Measurements from ENCODE around the gene TF.
"Not testable (repeated sequence)": the region's sequence is repeated elsewhere in the genome, so short reads cannot be mapped to it uniquely, and the experiment has no call there.

Gene TF

DNA sequence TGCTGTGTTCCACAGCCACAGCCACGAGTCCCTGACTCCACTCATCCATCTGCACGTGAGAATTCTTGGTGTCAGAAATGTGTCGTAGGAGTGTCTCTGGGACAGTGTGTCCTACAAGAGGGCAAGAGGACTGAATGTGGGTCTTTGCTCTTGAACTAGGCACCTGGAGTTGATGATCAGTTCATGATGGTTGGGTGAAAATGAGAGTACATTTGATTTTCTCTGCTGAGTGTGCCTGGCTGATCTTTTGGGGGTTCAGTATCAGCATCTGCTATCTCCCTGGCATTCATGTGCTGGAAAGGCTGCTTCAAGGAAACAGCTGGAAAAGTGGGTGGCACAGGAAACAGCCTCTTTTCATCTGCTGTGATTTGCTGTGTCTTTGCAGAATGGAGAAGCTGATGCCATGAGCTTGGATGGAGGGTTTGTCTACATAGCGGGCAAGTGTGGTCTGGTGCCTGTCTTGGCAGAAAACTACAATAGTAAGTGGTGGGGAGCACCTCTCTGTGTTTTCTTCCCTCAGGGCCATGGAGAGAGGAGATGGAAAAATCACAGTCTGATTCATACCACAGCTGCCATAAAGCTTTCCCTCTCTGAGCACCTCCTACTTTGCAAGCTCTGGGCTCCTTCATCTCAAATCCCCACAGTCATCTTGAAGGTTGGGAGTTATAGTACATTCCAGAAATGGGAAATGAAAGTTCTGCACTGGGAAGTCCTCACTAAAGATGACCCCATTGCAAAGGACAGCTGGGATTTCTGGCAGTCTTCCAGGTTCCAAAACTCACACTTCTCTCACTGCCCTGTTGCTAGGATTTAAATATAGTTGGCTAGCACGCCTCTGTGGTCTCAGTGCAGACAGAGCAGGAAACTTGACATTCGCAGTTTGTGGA, 17.8 kb downstream of the TF start:
- no peak for DNase-seq (ENCODE audit: low read depth in 2 of 2)

DNA sequence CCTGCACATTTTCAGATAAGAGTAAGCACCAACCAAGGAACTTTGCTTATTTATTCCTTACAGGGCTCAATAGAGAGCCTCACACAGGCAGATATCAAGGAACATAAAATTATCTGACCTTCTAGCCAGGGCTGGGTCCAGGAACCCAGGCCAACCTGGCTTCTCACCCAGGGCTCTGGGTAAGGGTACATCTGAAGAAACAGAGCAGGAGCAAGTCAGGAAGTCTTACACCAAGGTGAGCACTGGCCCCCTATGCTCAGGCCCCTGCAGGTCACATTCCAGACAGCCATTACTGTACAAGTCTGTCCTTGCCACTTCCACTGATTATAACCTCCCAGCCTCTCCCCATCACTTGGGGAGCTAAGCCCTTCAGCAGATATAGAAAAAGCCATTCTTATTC, 19.1 kb downstream of the TF start:
- DNase-seq (ENCODE audit: low read depth in 2 of 2), result no peak

DNA sequence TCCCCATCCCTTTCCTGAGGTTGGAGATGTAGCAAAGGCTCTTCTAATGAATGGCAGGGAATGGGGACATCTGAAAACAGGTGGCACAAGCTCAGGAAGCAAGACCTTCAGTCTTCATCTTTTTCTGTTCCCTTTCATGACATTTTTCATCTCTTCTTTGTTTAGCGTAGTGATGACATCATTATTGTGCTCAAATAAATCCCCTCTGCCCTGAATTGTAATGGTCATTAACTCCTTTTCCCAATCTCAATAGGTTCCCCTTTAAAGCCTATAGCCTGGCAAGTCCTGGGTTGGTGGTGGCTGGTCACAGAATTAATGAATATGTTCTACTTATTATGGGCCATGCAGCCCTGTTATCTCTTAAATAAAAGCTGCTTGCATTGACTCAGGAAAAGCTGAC, 21.4 kb downstream of the TF start:
- DNase-seq (ENCODE audit: low read depth in 2 of 2), result no peak

DNA sequence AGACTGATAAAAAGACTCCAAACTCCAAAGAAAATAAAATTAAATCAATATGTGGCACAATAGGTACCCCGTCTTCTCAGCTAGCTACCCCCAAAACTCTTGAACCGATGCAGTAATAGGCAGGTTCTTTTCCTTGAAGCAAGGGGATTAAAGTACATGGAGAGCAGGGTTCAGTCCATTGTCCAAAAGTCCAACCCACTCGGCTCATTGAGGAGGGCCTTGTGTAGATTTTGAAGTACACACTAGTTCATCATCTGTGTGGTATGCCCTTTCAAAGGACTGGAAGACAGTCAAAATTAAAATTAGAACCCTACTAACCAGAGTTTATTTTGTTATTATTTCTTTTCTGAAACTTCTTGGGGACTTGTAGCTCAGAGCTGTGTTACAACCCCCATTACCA, 23.3 kb downstream of the TF start:
- no peak for DNase-seq (ENCODE audit: low read depth in 2 of 2)

DNA sequence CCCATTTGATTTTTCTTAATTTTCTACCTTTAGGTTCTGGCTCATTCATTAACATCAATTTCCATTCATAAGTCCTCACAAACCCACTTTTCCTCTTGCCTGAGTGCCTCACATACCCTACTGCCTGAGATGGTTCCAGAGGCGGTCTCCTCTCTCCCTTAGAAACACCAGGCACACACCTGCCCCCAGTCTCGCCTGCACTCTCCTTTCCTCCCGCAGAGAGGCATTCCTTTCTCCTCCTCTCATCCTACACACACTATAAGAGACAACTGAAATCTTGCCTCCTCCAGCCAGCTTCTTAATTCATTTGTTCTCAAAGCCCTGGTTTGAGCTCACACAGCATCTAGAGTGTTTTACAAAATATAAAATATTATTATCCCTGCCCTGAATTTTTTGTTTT, 27.5 kb downstream of the TF start:
- no peak for DNase-seq (ENCODE audit: low read depth in 2 of 2)

DNA sequence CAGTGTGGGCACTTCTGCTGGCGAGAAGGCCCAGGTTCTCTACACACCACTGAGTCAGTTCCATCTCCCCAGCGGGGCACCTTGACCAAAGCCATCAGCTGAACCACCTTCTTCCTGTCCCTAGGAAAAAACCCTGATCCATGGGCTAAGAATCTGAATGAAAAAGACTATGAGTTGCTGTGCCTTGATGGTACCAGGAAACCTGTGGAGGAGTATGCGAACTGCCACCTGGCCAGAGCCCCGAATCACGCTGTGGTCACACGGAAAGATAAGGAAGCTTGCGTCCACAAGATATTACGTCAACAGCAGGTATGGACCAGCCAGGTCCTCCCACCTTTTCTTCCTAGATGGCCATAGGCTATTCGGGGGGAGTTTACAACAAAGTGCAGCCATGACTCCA, 29.1 kb downstream of the TF start:
- no peak for DNase-seq (ENCODE audit: low read depth in 2 of 2)

DNA sequence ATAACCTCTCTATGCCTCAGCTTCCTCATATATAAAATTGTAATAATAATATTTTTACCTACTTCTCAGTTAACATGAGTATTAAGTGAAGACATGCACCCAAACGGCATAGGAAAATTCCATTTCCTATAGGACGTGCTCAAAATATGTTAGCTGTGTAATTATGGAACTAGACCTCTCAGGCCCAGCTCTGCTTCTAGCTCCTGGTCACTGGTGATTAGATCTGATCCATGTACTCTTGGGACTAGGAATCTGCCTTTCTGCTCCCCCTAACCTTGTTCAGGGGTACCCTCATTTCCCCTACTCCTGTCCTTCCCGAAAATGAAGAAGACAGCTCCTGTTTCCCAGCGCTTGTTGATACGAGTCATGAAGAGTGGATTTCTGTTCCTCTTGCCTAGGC, 29.6 kb downstream of the TF start:
- DNase-seq (ENCODE audit: low read depth in 2 of 2), result no peak

DNA sequence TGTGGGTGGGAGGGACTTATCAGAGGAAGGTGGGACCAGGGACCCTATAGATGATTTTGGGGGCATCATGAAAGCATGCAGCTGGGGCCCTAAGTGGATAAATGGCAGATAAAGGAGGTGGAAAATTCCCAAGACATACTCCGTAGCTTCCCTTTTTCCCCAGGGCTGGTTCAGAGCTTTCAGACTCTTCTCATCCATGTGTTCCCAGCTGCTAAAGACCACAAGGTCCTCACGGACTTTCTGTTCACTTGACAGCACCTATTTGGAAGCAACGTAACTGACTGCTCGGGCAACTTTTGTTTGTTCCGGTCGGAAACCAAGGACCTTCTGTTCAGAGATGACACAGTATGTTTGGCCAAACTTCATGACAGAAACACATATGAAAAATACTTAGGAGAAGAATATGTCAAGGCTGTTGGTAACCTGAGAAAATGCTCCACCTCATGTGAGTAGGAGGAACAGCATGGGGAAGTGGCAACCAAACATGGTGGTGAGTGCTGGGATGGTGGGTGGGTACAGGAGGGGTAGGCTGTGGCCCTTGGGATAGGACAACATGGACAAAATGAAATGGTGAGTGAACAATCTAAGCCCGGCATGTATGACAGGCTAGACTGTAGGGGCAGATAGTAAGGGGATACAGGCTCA, 30.7 kb downstream of the TF start:
- no peak for DNase-seq (ENCODE audit: low read depth in 2 of 2)

DNA sequence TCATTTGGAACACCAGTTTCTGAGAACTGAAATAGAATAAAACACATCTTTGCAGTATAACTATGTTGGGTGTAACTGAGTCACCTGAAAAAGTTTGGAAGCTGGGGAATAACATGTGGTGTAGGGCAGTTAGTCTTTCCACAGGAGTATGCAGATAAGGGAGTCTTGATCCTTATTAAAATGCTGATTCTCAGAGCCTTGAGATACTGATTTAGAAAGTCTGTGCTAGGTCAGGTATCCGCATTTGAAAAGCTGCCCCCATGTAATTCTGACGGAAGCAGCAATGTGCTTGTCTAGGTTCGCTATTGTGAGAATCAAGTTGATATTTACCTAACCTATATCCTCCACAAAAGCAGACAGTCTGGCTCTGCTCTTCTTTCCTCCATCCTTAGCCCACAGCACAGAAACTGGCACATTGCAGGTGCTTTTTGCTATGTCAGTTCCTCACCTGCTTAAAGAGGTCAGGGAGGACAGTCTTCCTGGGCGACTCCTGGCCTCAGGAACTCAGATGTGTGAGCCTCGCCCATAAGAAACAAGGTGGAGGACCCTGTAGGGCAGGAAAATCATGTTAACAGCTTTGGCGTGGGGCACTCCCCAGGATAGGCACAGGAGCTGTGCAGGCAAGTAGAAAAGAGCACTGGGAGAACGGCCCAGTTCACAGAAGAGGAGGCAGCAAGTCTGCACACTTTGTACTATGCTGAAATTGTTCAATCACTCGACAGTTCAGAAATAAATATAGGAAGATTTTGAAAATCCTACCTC, 31.8 kb downstream of the TF start:
- no peak for DNase-seq (ENCODE audit: low read depth in 2 of 2)

DNA sequence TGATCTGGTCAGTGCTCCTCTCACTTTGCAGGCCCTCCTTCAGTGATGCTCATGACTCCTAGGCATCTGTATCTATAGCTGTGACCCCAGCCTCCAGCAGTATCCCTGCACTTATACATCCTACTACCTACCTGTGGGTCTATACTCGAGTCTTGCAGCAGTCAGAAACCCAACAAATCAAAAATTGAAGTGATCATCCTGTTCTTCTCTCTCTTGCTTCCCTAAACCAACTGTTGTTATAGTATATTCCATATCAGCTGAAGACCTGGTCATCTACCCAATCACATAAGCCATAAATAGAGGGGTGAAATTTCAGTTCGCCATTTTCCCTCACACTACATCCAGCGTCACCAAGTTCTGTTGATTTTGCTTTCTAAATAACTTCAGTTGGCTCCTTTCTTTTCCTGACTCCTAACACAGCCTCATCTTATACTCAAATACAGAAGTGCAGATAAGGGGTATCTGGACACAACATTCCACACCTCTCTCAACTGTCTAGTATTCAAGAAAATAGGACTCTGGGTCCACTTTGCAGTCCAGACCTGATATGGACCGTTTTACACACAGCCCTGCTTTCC, 33.5 kb downstream of the TF start:
- no peak for DNase-seq (ENCODE audit: low read depth in 2 of 2)

DNA sequence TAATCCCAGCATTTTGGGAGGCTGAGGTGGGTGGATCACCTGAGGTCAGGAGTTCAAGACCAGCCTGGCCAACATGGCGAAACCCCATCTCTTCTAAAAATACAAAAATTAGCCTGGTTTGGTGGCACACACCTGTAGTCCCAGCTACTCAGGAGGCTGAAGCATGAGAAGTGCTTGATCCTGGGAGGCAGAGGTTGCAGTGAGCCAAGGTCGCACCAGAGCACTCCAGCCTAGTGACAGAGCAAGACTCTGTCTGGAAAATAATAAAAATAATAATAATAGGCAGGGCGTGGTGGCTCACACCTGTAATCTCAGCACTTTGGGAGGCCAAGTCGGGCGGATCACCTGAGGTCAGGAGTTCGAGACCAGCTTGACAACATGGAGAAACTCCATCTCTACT, 34.6 kb downstream of the TF start:
- DNase-seq (ENCODE audit: low read depth in 2 of 2), result not testable (repeated sequence)

DNA sequence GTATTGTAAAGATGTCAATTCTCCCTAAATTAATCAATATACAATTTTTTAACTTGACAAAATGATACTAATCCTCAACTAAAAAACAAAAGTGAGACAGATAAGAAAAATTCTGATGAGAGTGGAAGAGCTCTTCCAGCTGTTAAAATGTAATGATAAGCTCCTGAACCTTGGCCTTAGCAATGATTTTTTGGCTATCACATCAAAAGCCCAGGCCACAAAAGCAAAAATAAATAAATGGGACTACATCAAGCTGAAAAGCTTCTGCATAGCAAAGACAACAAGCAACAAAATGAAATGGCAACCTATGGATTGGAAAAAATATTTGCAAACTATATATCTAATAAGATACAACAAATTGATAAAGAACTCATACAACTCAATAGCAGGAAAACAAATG, 35.4 kb downstream of the TF start:
- no peak for DNase-seq (ENCODE audit: low read depth in 2 of 2)

DNA sequence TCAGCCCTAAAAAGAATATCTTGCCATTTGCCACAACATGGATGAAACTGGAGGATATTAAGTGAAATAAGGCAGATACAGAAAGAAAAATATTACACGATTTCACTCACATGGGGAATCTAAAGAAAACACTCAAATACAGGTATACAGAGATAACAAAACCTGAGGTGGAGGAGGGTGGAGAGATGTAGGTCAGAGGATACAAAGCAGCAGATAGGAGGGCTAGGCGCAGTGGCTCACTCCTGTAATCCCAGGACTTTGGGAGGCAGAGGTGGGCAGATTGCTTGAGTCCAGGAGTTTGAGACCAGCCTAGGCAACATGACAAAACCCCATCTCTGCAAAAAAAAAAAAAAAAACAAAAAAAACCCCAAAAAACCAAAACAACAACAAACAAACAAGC, 36.3 kb downstream of the TF start:
- DNase-seq (ENCODE audit: low read depth in 2 of 2), result no peak

DNA sequence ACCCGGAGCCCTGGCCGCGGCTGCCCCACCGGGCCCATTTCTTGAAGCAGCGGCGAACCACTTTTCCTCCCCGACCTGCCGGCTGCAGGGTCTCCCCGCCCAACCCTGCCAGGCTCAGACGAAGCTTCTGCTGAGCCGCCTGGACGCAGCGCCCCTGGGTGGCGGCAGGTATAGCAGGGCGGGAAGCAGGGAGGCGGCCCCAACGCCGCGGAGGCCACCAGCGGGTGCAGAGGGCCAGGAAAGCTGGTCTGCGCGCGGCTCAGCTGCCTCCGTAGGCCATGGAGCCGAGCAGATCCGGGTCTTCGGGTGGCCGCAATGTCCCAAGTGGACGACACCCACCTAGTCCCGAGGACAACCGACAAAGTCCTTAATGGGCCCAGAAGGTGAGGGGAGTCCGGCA, 37.6 kb downstream of the TF start:
- DNase-seq (ENCODE audit: low read depth in 2 of 2), result no peak

DNA sequence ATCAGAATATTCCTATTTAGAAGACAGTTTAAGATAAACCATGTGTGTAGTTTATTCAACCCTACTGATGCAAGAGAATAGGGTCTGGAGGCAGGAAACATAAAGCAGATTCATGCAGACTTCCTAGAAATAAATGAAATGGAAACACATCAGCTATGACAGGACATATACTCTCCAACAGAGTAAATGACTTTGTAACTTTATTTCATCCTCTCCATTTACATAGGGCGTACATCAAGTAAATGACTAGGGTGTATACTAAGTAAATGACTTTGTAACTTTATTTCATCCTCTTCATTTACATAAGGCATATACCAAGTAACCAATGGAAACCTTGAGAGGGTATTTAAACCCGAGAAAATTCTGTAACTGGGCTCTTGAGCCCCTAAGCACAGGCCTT, 41.8 kb downstream of the TF start:
- no peak for DNase-seq (ENCODE audit: low read depth in 2 of 2)

DNA sequence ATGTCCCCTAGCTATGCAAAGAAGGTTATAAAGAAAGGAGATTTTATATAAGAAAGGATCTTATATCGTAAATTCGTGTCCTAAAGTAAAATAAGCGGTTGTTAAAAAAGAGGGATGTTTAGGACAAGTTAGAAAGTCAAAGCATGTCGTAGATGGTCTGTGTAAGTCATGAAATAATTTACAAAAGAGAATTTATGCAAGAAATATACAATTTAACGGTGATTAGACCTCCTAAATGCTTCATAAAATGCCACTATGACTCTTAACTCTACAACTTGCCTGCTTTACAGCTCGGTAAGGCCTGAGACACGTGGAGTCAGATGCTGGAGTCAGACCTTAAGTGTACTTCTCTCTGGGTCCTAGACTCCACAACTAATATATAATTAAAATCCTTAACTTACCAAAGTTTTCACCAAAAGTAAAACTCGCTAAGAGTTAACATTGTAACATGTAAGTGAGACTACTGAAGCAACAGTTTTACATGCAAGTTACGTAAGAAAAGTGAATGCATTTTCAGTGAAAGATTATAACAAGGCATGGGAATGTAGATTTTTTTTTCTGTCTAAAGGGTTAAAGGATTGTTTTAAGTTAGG, 46.1 kb downstream of the TF start:
- no peak for DNase-seq (ENCODE audit: low read depth in 2 of 2)

DNA sequence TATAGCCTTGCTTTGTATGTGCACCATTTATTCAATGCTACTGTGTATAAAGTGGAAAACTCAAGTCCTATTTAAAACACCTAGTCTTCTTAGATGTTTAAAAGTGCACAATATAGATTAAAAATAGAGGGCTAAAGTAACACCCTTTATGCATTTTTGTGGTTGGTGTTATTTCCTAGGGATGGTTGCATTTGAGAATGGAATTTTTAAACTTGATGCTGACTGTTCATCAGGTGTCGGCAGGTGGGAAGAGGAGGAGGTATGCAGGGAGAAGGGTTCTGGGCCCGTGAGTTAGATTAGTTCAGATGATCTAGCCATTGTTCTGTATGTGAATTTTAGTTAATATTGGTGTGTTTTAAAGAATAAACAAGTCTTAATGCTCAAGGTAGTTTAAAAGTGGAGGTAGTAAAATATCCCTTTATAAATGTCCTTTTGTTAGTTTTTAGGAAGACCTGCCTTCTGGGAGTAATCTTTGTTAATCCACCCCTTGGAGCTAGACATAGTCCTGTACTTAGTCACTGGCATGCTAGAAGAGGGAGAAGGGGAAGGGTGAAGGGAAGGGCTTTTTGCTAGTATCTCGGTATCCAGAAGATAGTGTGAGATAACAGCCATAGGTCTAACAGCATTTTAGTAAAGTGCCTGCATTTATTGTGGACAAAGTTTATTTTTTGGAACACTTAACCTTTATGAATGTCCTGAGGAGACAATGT, 51.4 kb downstream of the TF start:
- no peak for DNase-seq (ENCODE audit: low read depth in 2 of 2)

DNA sequence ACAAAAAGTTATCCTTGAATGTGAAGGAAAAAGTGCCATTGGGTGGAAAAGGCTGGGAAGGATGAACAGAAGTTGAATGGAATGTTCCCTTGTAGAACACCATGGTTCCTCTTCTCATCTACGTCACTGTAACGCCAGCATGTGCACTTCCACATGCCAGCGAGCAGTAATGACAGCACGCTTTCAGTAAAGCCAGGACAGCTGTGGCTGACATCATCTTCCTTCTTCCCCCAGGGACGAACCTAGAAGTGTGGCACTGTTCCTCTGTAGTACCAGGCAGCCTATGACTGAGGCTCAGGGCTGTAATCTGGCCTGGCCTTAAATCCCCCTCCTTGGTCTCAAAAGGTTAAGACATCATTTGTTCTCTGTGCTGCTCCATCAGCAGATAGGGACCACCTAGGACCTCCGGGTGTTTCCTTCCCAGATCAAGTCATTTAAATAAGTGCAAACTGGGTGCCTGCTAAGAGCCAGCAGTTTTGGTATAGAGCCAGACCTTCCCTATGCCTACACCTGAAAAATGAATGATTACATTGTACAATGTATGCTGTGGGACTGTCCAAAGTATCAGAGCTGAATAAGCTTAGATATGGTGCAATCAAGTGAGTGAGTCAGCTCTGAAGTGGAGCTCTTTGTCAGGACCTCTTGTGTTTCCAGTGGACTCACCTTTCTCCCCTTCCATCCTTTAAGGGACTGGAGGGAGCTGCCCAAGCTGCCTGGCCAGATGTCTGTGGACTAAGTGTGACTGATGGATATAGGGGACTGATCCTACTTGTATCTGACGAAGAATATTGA, 53.8 kb downstream of the TF start:
- no peak for DNase-seq (ENCODE audit: low read depth in 2 of 2)

DNA sequence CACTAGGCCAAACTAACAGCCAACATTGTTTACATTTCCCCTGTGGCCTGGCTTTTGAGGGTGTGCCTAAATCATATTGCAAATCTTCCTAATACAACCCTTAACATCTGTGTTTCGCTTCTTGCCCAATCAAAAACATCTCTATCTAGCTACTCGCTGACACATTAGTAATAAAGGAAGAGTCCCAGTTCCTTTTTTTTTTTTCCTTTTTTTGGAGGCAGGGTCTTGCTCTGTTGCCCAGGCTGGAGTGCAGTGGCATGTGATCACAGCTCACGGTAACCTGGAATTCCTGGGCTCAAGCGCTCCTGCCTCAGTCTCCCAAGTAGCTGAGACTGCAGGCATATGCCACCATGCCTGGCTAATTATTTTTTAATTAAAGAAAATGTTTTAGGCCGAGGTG, 57.3 kb downstream of the TF start:
- DNase-seq (ENCODE audit: low read depth in 2 of 2), result no peak

DNA sequence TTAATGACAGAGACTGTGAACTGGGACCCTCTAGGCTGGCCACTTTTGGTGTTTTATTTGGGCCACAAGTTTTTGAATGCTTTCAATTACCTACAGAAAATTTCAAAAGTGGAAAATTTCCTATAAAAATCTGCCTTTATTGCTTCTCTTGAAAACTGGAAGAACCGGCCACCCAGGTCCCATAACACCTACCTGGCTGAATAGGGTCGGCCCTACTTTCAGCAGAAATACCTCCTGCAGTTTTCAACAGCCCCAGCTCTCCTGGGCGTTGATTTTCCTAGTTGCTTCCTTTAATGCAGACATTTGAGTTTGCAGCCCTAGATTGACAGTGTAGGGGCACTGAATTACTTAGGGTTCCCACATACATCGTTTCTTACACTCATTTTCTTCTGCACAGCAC, 58.7 kb downstream of the TF start:
- no peak for DNase-seq (ENCODE audit: low read depth in 2 of 2)

DNA sequence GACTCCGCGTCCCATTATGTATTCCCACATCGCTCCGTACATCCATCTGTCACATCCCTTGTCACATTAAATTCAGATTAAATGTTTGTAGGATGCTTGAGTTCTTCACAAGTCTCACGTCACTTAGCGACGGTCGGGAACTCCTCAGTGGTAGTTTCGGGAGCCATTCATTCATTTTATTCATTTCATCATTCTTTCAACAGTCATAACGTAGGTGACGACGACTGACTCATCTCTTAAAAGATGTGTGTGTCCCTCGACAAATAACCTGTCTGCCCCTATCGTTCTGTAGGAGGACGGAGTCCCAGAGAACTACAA, 59.1 kb downstream of the TF start:
- no peak for DNase-seq (ENCODE audit: low read depth in 2 of 2)
